Activated CD4-positive, alpha-beta T cell treated with anti-CD3 and anti-CD28 coated beads, Interleukin-2, amount 10 ng/mL, durations not matched to agents 24 days and 14 days (primary cell): ENCODE data around the gene NXN. TPM values are rescaled to one million over a fixed set of nuclear protein-coding genes. Genes with fewer than 3 reads are reported as not detected.
"Not testable (repeated sequence)": the region's sequence is repeated elsewhere in the genome, so short reads cannot be mapped to it uniquely, and the experiment has no call there.

ENCODE experiments used
- DNase-seq: peaks from one replicate; pipeline ENCODE4 v3.0.0; 2022
- H3K27ac Mint-ChIP-seq: one replicate; pipeline ENCODE4 v1.8.0; 2022; ENCODE audit warnings: mild to moderate bottlenecking, mixed read lengths
- H3K27me3 Mint-ChIP-seq: one replicate; pipeline ENCODE4 v1.8.0; 2022; ENCODE audit warnings: mixed read lengths
- H3K36me3 Mint-ChIP-seq: one replicate; pipeline ENCODE4 v1.8.0; 2022; ENCODE audit warnings: low read depth, mild to moderate bottlenecking, mixed read lengths
- H3K4me1 Mint-ChIP-seq: one replicate; pipeline ENCODE4 v1.8.0; 2021; ENCODE audit warnings: mixed read lengths
- H3K4me3 Mint-ChIP-seq: one replicate; pipeline ENCODE4 v1.8.0; 2022; ENCODE audit warnings: mild to moderate bottlenecking, moderate library complexity, mixed read lengths
- H3K9me3 Mint-ChIP-seq: one replicate; pipeline ENCODE4 v1.8.0; 2021; ENCODE audit warnings: mixed read lengths
- intact Hi-C: fragments of 100-400 bp; cut with micrococcal nuclease; formaldehyde crosslinking; loops from one replicate; pipeline ENCODE4 v1.15.1; 2023
- total RNA-seq: library from RNA; stranded (reverse); gene quantifications from 2 replicates; pipeline ENCODE4 v1.2.3, GENCODE V29; 2022

The NXN gene
- total RNA-seq, 1 donor from 2014 or later = 0.14 TPM

DNA sequence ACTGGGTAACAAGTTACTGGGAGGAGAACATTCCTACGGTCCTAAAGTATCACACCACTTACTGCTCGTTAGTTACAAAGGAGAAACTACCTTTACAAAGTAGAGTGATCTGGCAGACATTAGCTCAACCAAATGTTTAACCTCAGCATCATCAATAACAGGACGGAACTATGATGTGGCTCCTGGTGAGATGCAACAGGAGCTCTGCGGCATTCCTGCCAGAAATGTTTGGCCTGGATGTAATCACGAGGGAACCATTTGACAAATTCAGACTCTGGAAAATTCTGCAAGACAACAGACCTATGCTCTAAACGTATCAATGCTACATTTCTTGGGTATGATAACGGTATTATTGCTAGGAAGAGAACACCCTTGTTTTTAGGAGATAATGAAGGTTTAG is 117.0 kb downstream of the NXN start:
- no peak for DNase-seq
- no peak overlapping the region for H3K27ac Mint-ChIP-seq
- H3K27me3 Mint-ChIP-seq = peaks cover 13% of the 10 kb centered on the region
- intact Hi-C loops = no loop called here
- no peaks in the 10 kb centered on the region for H3K4me1 Mint-ChIP-seq
- H3K36me3 Mint-ChIP-seq = no peaks in the 10 kb centered on the region
- no peak overlapping the region for H3K4me3 Mint-ChIP-seq
- no peaks in the 10 kb centered on the region for H3K9me3 Mint-ChIP-seq

- peaks cover 13% of the 10 kb centered on the region for H3K27me3 Mint-ChIP-seq
- intact Hi-C loops = no loop called here
- no peak overlapping the region for H3K27ac Mint-ChIP-seq
- no peaks in the 10 kb centered on the region for H3K4me1 Mint-ChIP-seq
- no peak for DNase-seq
- H3K9me3 Mint-ChIP-seq = no peaks in the 10 kb centered on the region
- no peaks in the 10 kb centered on the region for H3K36me3 Mint-ChIP-seq
- no peak overlapping the region for H3K4me3 Mint-ChIP-seq
Measured at GRCh38 chr17:861364-861763, 118.2 kb downstream of the NXN start.

GRCh38 chr17:860805-861204 is 118.8 kb downstream of the NXN start:
- Mint-ChIP-seq H3K27ac (no peak overlapping the region), H3K4me3 (no peak overlapping the region), H3K4me1 (no peaks in the 10 kb centered on the region), H3K27me3 (peaks cover 13% of the 10 kb centered on the region), H3K9me3 (no peaks in the 10 kb centered on the region), H3K36me3 (no peaks in the 10 kb centered on the region)
- no peak for DNase-seq
- intact Hi-C loops = no loop called here

DNA sequence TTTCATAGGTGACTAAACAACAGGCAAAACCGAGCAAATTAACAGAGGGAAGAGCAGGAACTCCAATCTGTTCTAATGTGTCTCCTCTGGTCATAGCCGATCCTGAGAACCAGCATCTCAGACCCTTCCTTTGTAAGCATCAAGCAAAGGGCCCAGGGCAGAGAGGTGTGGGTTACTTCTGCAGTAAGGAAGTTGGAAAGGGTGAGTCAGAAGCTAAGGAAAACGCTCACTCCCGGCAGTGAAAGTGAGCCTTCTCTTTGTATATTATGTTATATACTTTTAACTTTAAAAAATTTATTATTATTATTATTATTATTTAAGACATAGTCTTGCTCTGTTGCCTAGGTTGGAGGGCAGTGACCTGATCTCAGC is 119.8 kb downstream of the NXN start:
- no peaks in the 10 kb centered on the region for H3K36me3 Mint-ChIP-seq
- no peak for DNase-seq

DNA sequence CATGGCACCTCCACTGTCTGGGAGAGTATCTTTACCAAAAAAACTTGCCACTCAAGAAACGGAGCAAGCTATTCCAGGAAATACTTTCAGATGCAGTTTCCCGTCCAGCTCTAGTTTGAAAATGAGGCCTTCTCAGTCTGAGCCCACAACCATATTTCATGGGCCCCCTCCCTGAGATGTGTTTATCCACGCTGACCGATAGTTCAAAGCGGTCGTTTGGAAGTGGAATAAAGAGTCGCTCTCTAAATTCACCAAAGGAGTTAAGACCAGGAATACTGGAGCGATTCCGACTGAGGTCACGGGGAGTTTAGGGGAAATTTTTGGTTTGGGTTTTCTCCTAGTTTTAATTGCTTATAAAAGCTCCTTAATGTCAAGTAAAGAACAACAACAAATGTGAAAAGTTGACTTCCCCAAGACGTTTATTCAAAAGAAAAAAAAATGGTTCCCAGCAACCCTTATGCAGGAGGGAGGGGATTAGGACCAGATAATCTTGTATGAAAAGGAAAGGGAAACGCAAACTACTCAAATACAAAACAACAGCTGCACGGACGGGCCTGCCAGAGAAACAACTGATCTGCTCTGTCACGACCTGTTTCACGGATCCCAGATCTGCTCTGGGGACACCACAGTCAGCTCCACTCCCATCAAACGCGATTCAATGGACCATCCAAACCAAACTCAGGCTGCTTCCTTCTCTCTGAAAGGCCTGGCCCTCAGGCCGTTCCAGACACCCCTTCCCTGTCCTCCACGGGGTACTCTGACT is 120.3 kb downstream of the NXN start:
- intact Hi-C loops = no loop called here
- Mint-ChIP-seq H3K4me3 (no peak overlapping the region), H3K27me3 (peaks cover 5% of the 10 kb centered on the region), H3K4me1 (no peaks in the 10 kb centered on the region), H3K9me3 (no peaks in the 10 kb centered on the region), H3K27ac (no peak overlapping the region), H3K36me3 (no peaks in the 10 kb centered on the region)
- DNase-seq = no peak

More for the DNA sequence above, 119.8 kb downstream of the NXN start:
- no peak overlapping the region for H3K4me3 Mint-ChIP-seq
- peaks cover 10% of the 10 kb centered on the region for H3K27me3 Mint-ChIP-seq
- intact Hi-C loops = no loop called here
- no peak overlapping the region for H3K27ac Mint-ChIP-seq
- no peaks in the 10 kb centered on the region for H3K9me3 Mint-ChIP-seq
- H3K4me1 Mint-ChIP-seq = no peaks in the 10 kb centered on the region

DNA sequence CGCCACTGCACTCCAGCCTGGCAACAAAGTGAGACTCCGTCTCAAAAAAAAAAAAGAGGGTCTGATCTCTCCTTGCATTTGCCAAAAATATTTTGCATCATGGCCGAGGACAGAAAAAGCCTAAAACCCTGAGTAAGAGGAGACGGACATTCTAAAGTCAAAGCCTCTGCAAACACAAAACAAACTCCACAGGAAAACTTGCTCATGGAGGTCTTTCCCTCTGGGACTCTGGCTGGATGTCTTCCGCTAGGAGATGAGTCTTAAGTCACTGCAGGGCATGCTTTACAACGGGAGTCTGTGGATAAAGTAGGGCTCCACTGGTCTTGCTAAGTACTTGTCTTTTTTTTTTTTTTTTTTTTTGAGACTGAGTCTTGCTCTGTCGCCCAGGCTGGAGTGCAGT is 123.4 kb downstream of the NXN start:
- Mint-ChIP-seq H3K27me3 (no peaks in the 10 kb centered on the region), H3K36me3 (no peaks in the 10 kb centered on the region), H3K9me3 (no peaks in the 10 kb centered on the region), H3K4me1 (no peaks in the 10 kb centered on the region), H3K27ac (no peak overlapping the region), H3K4me3 (no peak overlapping the region)
- DNase-seq = no peak
- intact Hi-C loops = no loop called here

- no peaks in the 10 kb centered on the region for H3K36me3 Mint-ChIP-seq
- H3K4me3 Mint-ChIP-seq = no peak overlapping the region
- H3K4me1 Mint-ChIP-seq = no peaks in the 10 kb centered on the region
- H3K27me3 Mint-ChIP-seq = peaks cover 1% of the 10 kb centered on the region
- DNase-seq = no peak
- intact Hi-C loops = no loop called here
- no peak overlapping the region for H3K27ac Mint-ChIP-seq
- no peaks in the 10 kb centered on the region for H3K9me3 Mint-ChIP-seq
Measured at GRCh38 chr17:855569-855968, 124.0 kb downstream of the NXN start.

DNA sequence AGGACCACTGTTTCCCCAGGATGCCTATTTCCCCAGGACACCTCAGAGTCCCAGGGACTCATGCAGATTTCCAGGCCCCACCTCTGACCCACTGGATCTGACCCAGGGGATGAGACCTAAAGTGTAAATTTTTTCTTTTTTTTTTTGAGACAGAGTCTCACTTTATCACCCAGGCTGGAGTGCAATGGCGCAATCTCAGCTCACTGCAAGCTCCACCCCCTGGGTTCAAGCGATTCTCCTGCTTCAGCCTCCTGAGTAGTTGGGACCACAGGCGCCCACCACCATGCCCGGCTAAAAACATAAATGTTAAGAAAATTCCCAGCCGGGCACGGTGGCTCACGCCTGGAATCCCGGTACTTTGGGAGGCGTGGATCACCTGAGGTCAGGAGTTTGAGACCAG is 126.7 kb downstream of the NXN start:
- intact Hi-C loops, H3K27ac Mint-ChIP-seq, H3K4me3 Mint-ChIP-seq, H3K4me1 Mint-ChIP-seq, H3K27me3 Mint-ChIP-seq, H3K9me3 Mint-ChIP-seq, H3K36me3 Mint-ChIP-seq, DNase-seq: not testable (repeated sequence)

DNA sequence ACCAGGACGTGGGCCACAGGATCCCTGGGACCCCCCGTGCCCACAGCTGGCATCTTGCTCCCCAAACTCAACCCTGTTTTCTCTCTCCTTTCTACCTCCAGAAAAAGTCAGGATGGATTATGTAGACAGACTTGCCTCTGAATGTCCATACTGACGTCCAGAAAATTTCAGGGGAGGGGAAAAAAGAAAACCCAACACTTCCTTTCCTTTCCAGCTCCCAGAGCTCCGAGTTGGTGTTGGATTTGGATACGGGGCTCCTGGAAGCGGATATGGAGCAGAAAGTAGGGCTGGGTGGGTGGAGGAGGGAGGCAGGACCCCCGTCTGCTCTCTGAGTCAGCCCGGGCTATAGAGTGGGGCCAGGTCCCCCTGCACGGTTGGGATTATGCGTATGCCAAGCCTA is 127.2 kb downstream of the NXN start:
- intact Hi-C loops = no loop called here
- no peaks in the 10 kb centered on the region for H3K36me3 Mint-ChIP-seq
- H3K27me3 Mint-ChIP-seq = peaks cover 9% of the 10 kb centered on the region
- no peak for DNase-seq
- no peaks in the 10 kb centered on the region for H3K9me3 Mint-ChIP-seq
- no peaks in the 10 kb centered on the region for H3K4me1 Mint-ChIP-seq
- H3K4me3 Mint-ChIP-seq = no peak overlapping the region
- H3K27ac Mint-ChIP-seq = no peak overlapping the region

GRCh38 chr17:851924-852323 is 127.7 kb downstream of the NXN start:
- no peaks in the 10 kb centered on the region for H3K36me3 Mint-ChIP-seq
- H3K4me1 Mint-ChIP-seq = no peaks in the 10 kb centered on the region
- no peaks in the 10 kb centered on the region for H3K9me3 Mint-ChIP-seq
- no peak for DNase-seq
- H3K4me3 Mint-ChIP-seq = no peak overlapping the region
- intact Hi-C loops = no loop called here
- peaks cover 13% of the 10 kb centered on the region for H3K27me3 Mint-ChIP-seq
- no peak overlapping the region for H3K27ac Mint-ChIP-seq

DNA sequence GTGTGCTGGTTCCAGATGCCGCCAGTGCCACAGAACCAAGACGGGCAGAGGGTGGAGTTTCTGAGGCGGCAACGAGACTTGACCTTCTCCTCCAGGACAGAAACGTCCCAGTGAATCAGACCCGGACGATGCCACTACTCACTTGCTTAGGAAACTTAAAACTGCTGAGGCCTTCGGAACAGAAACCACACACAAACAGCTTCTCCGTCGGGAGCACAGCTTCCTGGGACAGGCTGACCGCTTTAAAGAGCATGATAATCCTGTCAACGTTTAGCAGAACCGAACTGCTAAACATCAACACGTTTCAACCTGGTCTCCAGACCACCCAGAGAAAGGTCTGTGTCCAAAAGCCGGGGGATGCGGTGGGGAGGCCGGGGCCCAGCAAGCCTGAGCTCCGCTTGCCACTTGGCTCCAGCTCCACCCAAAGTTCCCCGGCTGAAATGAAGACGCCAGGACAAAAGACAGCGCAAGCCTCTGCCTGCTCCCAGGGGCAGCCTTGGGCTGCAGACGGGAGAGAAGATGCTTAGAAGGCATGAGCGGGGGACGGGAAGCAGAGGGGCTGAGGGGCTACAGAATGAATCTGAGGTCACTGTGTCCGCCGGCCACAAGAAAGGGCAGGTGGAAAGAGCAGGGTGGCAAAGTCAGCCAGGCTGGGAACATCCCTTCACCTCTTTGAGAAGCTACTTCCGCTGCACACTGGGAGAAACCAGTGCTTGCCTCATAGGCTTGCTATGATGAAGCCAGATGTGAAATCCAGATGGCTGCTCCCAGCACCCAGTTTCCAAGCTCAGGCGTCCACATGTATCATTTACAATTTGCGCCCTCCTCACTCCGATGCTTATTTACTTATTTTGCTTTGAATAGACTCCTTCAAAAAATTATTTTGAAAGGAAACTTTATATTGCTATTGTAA is 128.5 kb downstream of the NXN start:
- no peak for DNase-seq
- no peak overlapping the region for H3K27ac Mint-ChIP-seq
- intact Hi-C loops = no loop called here
- H3K4me1 Mint-ChIP-seq = no peaks in the 10 kb centered on the region
- H3K36me3 Mint-ChIP-seq = no peaks in the 10 kb centered on the region
- H3K9me3 Mint-ChIP-seq = no peaks in the 10 kb centered on the region
- H3K27me3 Mint-ChIP-seq = peaks cover 20% of the 10 kb centered on the region
- H3K4me3 Mint-ChIP-seq = no peak overlapping the region

GRCh38 chr17:850086-850850 is 129.3 kb downstream of the NXN start:
- Mint-ChIP-seq H3K4me1 (no peaks in the 10 kb centered on the region), H3K36me3 (no peaks in the 10 kb centered on the region), H3K9me3 (no peaks in the 10 kb centered on the region), H3K27ac (no peak overlapping the region), H3K4me3 (no peak overlapping the region), H3K27me3 (peaks cover 22% of the 10 kb centered on the region)
- DNase-seq = no peak
- intact Hi-C loops = no loop called here

DNA sequence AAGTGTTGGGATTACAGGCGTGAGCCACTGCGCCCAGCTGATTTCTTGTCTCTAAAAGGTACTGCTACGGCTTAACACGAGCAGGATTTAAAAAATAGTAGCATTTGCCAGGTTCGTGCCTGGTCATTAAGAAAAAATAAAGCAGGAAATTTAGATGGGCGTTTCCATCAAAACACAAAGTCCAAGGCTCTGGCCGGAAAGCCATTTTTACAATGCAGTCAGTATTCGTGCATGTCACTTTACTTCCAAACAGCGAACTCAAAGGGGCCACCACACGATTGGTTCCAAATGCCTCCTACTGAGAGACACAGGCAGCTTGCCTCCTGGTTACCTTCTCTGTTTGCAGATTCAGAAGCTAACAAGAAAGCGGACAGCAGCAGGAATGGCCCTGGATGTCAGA is 131.2 kb downstream of the NXN start:
- Mint-ChIP-seq H3K9me3 (no peaks in the 10 kb centered on the region), H3K27me3 (peaks cover 25% of the 10 kb centered on the region), H3K36me3 (no peaks in the 10 kb centered on the region), H3K4me3 (no peak overlapping the region), H3K27ac (no peak overlapping the region), H3K4me1 (no peaks in the 10 kb centered on the region)
- DNase-seq = no peak
- intact Hi-C loops = no loop called here
